ENCODE data around the gene KIAA1671.
A peak's percentile ranks its signal among the peaks of the same experiment; 100 is the strongest.
"Not testable (repeated sequence)": the region's sequence is repeated elsewhere in the genome, so short reads cannot be mapped to it uniquely, and the experiment has no call there.

The KIAA1671 gene

DNA sequence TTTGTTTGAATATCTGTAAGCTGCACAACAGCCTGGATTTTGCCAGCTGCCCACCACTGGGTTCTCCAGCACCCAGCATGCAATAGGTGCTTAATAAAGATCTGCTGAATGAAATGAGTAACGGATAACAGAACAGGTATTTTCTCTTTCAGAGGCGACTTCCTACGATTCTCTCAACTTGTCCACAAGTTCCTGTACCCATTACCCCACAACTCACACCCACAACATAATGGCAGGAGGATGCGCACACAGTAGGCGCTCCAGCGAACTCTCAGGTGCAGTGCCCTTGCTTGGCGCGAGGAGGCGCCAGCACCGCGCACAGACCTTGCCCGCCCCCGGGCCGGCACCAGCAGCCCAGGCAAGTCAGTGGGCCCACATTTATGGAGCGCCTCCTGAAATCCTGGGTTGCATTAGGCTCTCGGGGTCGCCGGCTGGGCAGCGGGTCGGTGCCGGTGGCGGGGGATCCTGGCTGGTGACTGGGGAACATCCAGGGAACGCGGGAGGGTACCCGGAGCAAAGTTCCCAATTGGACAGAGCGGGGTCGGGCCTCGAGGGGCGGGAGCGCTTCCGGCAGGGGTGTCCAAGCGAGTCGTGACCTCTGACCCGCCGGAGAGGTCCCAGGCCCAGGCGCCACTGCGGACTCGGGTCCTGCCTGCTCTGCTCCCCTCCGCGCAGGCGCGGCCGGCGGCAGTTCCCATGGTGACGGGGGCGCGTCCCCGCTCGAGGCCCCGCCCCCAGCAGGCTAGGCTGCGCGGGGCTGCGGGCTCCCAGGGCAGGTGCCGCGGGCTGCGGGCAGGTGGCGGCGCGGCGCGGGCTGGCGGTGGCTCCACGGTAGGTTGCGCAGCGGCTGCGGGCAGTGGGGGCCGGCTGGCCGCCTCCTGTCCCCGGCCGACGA lies at the start of gene KIAA1671:
Gene KIAA1671, plus strand, starts transcription at position 775 of the 895 bp plus-strand sequence. CDS start 75,284 bp downstream, outside the sequence.
- no peak; the same call in 1 of the 2 replicates for TF ChIP-seq ZFX (IDR thresholded peaks at IDR 0.05)
- TF ChIP-seq, protein P1, sequence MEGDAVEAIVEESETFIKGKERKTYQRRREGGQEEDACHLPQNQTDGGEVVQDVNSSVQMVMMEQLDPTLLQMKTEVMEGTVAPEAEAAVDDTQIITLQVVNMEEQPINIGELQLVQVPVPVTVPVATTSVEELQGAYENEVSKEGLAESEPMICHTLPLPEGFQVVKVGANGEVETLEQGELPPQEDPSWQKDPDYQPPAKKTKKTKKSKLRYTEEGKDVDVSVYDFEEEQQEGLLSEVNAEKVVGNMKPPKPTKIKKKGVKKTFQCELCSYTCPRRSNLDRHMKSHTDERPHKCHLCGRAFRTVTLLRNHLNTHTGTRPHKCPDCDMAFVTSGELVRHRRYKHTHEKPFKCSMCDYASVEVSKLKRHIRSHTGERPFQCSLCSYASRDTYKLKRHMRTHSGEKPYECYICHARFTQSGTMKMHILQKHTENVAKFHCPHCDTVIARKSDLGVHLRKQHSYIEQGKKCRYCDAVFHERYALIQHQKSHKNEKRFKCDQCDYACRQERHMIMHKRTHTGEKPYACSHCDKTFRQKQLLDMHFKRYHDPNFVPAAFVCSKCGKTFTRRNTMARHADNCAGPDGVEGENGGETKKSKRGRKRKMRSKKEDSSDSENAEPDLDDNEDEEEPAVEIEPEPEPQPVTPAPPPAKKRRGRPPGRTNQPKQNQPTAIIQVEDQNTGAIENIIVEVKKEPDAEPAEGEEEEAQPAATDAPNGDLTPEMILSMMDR (conservative IDR thresholded peaks at IDR 0.05) = peak; percentile 99
- peak within 1 kb of the TSS; percentile 90 for H3K27ac ChIP-seq

DNA sequence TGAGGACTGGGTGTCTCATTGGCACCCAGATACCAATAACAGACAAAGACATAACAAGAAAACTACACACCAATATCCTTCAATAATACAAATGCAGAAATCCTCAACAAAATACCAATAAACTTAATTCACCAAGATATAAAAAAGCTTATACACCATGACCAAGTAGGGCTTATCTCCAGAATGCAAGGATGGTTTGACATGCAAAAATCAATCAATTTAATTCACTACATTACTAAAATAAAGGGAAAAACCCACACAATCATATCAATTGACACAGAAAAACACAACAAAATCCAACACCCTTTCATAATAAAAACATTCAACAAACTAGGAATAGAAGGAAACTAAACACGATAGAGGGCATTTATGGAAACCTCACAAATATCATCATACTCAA lies 46.6 kb upstream of the KIAA1671 start:
- TF ChIP-seq ZFX (IDR thresholded peaks at IDR 0.05) = no peak
- TF ChIP-seq, protein P1 (conservative IDR thresholded peaks at IDR 0.05) = no peak
- H3K27ac ChIP-seq = no peak overlapping the region

DNA sequence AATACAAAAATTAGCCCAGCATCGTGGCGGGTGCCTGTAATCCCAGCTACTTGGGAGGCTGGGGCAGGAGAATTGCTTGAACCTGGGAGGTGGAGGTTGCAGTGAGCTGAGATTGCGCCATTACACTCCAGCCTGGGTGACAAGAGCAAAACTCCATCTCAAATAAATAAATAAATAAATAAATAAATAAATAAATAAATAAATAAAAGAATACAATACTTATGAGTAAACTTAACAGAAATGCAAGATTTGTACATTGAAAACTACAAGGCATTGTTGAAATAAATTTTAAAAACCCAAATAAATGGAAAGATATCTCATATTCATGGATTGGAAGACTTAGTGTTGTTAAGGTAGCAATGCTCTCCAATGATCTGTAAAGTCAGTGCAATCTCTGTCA lies 45.4 kb upstream of the KIAA1671 start:
- H3K27ac ChIP-seq = not testable (repeated sequence)

DNA sequence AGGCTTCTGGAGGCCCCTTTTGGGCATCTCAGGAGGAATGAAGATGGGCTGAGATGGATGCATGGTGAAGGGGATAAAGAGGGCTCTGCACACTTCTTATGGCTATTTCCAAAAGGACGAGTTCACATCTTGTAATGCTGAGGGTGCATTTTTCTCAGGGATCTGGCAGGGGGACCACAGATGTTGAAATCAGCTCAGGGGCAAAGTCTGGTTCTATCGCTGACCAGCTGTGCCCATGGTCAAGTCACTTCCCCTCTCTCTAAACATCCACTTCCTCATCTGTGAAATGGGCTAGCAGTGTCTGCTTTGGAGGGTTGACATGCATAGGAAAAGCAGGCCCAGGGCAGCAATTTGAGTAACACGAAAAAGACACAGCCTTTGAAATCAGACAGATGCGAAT lies 32.5 kb upstream of the KIAA1671 start:
- TF ChIP-seq, protein P1 (conservative IDR thresholded peaks at IDR 0.05) = no peak
- TF ChIP-seq ZFX (IDR thresholded peaks at IDR 0.05) = no peak
- no peak overlapping the region for H3K27ac ChIP-seq

DNA sequence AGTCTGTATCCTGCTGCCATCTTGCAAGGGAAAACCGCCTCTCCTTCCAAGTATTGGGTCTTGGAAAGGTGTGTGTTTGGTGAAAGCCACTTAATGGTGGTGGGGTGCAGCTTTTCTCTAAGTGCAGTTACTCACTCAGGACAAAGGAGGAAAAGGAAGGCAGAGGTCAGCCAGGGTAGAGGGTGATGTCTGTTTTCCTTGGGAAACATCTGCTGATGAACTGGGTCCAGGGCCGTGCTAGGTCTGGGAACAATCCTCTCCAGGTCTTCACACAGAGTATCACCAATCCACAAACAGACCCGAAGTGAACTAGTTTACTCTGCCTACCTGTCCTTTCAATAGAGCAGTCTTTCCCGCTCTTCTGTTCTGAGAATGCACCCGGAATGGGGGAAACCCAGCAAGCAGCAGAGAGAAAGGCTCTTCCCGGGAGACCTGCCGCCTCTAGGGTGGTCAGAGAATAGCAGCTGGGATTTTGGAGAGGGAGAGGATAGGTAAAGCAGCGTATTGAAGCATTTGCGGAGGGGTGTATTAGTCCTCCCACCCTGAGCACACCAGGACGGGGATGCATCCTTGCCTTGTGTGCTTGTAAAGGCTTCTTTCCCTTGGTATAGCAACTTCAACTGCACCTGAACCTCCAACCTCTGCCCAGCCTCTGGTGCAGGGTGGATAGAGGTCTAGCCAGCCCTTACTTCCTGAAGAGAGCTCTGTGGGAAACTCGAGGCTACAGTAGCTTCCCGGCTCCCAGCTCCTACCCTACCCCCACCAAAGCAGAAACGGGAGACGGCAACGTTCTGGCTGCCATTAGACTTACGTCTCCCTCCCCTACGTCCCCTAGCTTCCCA lies 26.7 kb upstream of the KIAA1671 start:
- no peak for TF ChIP-seq ZFX (IDR thresholded peaks at IDR 0.05)
- TF ChIP-seq, protein P1 (conservative IDR thresholded peaks at IDR 0.05) = no peak
- no peak overlapping the region for H3K27ac ChIP-seq

DNA sequence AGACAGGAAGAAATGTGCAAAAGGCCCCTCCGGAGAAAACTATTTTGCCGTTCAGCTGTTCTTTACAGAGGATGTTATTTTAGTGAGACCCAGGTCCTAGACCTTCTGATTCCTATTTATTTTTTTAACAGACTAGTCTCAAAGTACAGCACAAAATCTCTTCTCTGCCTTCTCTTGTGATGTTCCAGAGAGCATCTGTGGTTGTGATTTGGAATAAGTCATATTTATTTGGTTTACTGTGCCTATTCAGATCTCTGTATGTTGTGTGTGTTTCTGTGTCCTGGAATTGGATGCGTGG lies 26.1 kb upstream of the KIAA1671 start:
- no peak overlapping the region for H3K27ac ChIP-seq
- no peak for TF ChIP-seq ZFX (IDR thresholded peaks at IDR 0.05)
- TF ChIP-seq, protein P1 (conservative IDR thresholded peaks at IDR 0.05) = no peak

DNA sequence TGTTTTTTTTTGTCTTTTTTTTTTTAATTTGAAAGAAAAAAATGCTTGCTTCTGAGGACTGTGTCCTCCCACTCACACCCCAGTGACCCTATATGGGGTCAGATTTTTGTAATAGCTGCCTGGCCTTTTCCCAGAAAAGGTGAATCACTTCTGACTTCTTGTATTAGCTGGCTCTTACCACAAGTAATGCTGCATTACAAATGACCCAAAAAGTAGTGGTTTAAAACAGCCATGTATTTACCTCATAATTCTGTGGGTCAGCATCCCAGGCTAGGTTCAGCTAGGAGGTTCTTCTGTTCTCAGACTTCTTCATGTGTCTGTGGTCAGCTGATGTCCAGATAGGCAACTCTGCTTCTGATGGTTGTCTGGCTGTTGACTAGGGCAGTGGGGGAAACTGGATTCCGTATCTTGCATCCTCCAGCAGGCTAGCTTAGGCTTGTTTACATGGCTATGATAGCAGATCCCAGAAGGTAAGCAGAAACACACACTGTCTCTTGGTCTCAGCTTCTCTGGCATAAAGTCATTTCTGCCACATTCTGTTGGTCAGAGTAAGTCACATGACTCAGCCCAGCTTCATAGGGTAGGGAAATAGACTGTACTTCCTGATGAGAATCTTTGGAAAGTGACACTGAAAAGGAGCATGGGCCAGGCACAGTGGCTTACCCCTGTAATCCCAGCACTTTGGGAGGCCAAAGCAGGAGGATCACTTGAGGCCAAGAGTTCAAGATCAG lies 25.5 kb upstream of the KIAA1671 start:
- no peak overlapping the region for H3K27ac ChIP-seq
- no peak for TF ChIP-seq ZFX (IDR thresholded peaks at IDR 0.05)
- TF ChIP-seq, protein P1 (conservative IDR thresholded peaks at IDR 0.05) = no peak
